Inflammatory macrophage treated with lipopolysaccharide for 1 hour (primary cell): Measurements from ENCODE around the gene SMARCAD1.
A peak's percentile ranks its signal among the peaks of the same experiment; 100 is the strongest.
"Not testable (repeated sequence)": the region's sequence is repeated elsewhere in the genome, so short reads cannot be mapped to it uniquely, and the experiment has no call there.

Experiments used
- DNase-seq, 2 donors: peaks; one replicate each; pipeline ENCODE4 v3.0.0-alpha.2; 2020 to 2022

SMARCAD1 gene

GRCh38 chr4:94295473-94295872 is 87.8 kb downstream of the SMARCAD1 start:
- DNase-seq, result not testable (repeated sequence)

GRCh38 chr4:94298725-94299252 is 91.1 kb downstream of the SMARCAD1 start:
- DNase-seq, result no peak

- DNase-seq, result peak; percentile 31 to 58
Measured at GRCh38 chr4:94302191-94302590, 94.5 kb downstream of the SMARCAD1 start.

- DNase-seq, result peak; percentile 5 to 52
Measured at GRCh38 chr4:94304365-94304971, 96.8 kb downstream of the SMARCAD1 start.

- DNase-seq, result no peak
Measured at GRCh38 chr4:94305466-94306225, 98.0 kb downstream of the SMARCAD1 start.

- no peak for DNase-seq
Measured at GRCh38 chr4:94306713-94307112, 99.0 kb downstream of the SMARCAD1 start.

GRCh38 chr4:94307231-94307871 is 99.7 kb downstream of the SMARCAD1 start:
- DNase-seq, result no peak

GRCh38 chr4:94319927-94320326 is 112.3 kb downstream of the SMARCAD1 start:
- DNase-seq, result not testable (repeated sequence)

- no peak for DNase-seq
Measured at GRCh38 chr4:94325835-94326234, 118.2 kb downstream of the SMARCAD1 start.

GRCh38 chr4:94329933-94330332 is 122.3 kb downstream of the SMARCAD1 start:
- DNase-seq, result no peak

- DNase-seq, result no peak
Measured at GRCh38 chr4:94332983-94333590, 125.4 kb downstream of the SMARCAD1 start.

GRCh38 chr4:94333866-94334265 is 126.2 kb downstream of the SMARCAD1 start:
- no peak for DNase-seq

- no peak for DNase-seq
Measured at GRCh38 chr4:94334476-94334875, 126.8 kb downstream of the SMARCAD1 start.

- DNase-seq, result no peak
Measured at GRCh38 chr4:94334962-94335361, 127.3 kb downstream of the SMARCAD1 start.

- no peak for DNase-seq
Measured at GRCh38 chr4:94336303-94336702, 128.6 kb downstream of the SMARCAD1 start.

- DNase-seq, result not testable (repeated sequence)
Measured at GRCh38 chr4:94336791-94337190, 129.1 kb downstream of the SMARCAD1 start.

GRCh38 chr4:94338681-94339351 is 131.2 kb downstream of the SMARCAD1 start:
- DNase-seq, result no peak

- peak; percentile 51 to 56 for DNase-seq
Measured at GRCh38 chr4:94339779-94340178, 132.1 kb downstream of the SMARCAD1 start.
